22Rv1 (cell line): ENCODE data around the gene ZFPL1.

Experiments used
- H3K27ac ChIP-seq: fragments of 450-650 bp; 2 replicates; pipeline ENCODE4 v1.5.1; 2017
- ZFX ChIP-seq: fragments of 450-650 bp; IDR thresholded peaks from 2 replicates; pipeline ENCODE4 v1.6.1; 2017; ENCODE audit warnings: antibody characterized with exemption, borderline replicate concordance
- TF ChIP-seq, protein P1 (sequence below): fragments of 450-650 bp; IDR thresholded peaks from 2 replicates; pipeline ENCODE4 v1.5.1; 2017; ENCODE audit warnings: mild to moderate bottlenecking

The ZFPL1 gene

DNA sequence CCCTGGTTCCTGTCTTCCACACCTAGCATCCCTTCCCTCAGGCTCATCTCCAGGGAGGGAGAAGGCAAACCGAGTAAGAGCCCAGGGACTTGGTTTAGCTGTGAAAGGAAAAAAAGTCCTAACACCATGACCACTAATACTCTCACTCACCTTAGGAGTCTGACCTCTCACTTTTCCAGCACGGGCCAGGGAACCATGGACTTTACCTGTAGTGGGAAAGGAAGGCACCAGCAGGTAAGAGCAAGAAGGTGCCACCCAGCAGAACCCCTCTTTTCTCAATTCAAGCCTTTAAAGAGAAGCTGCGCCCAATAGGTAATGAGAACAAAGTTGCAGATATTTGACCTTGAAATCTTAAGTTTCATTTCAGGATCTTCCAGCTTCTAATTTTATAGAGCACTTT, 36.8 kb downstream of the ZFPL1 start:
- peak overlapping the region; percentile 99 for H3K27ac ChIP-seq
- no peak for TF ChIP-seq ZFX
- TF ChIP-seq, protein P1, sequence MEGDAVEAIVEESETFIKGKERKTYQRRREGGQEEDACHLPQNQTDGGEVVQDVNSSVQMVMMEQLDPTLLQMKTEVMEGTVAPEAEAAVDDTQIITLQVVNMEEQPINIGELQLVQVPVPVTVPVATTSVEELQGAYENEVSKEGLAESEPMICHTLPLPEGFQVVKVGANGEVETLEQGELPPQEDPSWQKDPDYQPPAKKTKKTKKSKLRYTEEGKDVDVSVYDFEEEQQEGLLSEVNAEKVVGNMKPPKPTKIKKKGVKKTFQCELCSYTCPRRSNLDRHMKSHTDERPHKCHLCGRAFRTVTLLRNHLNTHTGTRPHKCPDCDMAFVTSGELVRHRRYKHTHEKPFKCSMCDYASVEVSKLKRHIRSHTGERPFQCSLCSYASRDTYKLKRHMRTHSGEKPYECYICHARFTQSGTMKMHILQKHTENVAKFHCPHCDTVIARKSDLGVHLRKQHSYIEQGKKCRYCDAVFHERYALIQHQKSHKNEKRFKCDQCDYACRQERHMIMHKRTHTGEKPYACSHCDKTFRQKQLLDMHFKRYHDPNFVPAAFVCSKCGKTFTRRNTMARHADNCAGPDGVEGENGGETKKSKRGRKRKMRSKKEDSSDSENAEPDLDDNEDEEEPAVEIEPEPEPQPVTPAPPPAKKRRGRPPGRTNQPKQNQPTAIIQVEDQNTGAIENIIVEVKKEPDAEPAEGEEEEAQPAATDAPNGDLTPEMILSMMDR = no peak

DNA sequence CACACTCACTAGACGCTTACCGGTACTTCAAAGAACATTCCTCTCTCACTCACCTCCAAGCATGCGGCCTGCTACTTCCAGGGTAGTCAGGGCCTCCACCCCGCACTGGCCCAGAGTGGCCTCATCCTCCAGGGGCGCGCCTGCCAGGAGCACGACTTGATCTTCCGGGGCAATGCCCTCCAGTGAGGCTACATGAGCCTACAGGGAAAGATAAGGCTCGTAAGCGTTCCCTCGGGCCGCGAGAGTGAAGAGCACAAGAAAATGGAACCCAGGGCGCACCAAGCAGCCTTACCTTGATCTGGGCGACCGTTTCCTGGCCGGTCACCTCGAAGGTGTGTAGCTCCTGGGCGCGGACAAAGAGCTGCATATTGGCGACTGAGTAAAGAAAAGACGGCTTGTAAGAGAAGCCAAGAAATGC, 37.4 kb downstream of the ZFPL1 start:
- TF ChIP-seq, protein P1 = no peak
- no peak for TF ChIP-seq ZFX
- peak overlapping the region; percentile 99 for H3K27ac ChIP-seq

DNA sequence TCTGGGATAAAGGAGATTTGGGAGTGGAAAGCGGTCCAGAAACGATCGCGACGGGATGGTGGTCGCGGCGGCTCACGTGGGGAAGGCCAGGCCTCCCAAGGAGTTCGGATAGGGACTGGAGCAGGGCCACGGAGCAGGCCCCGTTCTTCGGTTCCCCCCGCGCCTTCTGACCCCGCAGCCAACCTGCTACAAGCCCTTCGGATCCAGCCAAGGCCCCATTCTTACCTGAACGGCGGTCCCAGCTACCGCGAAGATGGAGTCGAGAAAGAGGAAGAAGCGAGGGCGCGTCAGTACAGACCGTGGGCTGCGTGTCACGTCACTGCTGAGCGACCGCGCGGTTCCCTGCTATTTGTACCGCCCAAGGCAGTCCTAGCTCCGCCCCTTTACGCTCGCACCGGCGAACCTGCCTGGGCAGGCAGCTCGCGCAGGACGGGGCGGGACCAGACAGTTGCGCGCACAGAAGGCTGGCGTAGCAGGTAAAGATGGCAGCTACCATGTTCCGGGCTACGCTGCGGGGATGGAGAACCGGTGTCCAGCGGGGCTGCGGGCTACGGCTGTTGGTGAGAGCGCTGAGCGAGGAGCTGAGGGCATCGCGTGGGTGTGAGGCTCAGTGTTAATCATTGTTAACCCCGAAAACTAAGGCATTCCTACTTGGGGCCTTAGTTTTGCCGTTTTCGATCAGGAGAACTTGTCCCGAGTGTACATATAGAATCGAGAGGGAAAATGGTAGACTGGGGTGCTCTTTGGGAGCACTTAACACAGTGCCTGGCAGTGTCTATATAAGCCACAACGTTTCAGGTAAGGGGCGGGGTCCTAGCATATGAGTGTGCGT, 38.1 kb downstream of the ZFPL1 start, which contains the start of the genes FAU and MRPL49:
FAU (minus strand) TSS at position 270 of the 832 bp plus-strand sequence. CDS start 321 bp downstream, outside the sequence.
MRPL49 (plus strand) TSS at position 457 of the 832 bp plus-strand sequence; CDS start at position 483, 26 bp downstream.
- peak within 1 kb of the TSS; percentile 99 for H3K27ac ChIP-seq
- TF ChIP-seq ZFX = no peak
- TF ChIP-seq, protein P1 = no peak

DNA sequence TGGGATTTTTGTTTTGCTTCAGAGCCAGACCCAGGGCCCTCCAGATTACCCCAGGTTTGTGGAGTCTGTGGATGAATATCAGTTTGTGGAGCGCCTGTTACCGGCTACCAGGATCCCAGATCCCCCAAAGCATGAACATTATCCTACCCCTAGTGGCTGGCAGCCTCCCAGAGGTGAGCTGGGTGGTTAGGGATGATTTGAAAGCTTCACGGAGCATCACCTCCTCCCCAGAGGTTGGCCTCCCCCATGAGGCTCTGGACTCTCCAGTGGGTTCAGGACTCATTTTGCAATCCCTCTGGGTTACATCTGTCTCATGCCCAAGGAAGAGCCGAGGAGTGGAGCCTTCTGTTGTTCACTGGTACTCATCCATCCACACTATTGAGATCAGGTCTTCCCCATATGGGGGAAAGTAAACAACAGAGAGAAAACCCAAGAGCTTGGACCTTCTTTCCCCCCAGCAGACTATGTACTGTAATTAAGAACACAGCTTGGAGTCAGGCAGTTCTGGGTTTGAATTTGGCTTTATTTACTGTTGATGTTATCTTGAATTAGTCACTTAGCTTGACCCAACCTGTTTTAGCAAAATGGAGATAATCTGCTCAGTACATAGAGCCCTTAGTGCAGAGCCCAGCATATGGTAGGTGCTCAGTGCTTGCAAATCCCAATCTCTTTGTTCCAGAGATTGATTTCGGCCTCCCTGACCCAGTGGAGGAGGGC, 40.6 kb downstream of the ZFPL1 start:
- TF ChIP-seq ZFX = no peak
- TF ChIP-seq, protein P1 = no peak
- H3K27ac ChIP-seq = 0 out of 2 replicates have a peak overlapping the region, but pooled peaks have one; percentile 20

DNA sequence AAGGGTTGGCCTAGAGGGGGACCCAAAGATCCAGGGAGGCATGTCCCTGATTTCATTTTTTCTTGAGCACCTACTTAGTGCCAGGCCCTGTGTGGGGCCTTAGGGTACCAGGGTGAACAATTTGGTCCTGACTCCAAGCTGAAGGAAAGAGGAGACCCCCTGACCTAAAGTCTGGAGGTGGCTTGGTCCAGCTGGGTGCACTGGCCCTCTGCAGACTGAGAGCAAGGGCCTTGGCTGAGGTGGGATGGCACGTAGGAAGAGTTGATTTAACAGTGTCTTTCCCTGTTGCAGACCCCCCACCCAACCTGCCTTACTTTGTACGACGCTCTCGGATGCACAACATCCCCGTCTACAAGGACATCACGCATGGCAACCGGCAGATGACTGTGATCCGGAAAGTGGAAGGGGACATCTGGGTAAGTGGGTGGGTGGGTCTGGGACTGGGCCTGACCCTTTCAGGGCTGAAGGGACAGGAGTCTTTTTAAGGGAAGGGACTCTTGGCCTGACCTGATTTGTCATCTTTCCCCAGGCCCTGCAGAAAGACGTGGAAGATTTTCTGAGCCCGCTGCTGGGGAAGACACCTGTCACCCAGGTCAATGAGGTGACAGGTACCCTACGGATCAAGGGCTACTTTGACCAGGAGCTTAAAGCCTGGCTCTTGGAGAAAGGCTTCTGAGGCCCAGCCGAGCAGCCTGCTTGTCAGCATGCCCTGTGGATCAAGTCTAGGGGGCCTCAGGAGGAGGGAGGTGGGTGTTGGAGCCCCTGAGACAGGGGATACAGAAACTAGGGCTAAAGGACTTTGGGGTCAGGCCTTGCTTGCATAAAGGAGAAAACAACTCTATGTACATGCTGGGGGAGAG, 41.4 kb downstream of the ZFPL1 start:
- H3K27ac ChIP-seq = peak overlapping the region; percentile 37; the same call in 1 of the 2 replicates
- TF ChIP-seq, protein P1 = no peak
- TF ChIP-seq ZFX = no peak

DNA sequence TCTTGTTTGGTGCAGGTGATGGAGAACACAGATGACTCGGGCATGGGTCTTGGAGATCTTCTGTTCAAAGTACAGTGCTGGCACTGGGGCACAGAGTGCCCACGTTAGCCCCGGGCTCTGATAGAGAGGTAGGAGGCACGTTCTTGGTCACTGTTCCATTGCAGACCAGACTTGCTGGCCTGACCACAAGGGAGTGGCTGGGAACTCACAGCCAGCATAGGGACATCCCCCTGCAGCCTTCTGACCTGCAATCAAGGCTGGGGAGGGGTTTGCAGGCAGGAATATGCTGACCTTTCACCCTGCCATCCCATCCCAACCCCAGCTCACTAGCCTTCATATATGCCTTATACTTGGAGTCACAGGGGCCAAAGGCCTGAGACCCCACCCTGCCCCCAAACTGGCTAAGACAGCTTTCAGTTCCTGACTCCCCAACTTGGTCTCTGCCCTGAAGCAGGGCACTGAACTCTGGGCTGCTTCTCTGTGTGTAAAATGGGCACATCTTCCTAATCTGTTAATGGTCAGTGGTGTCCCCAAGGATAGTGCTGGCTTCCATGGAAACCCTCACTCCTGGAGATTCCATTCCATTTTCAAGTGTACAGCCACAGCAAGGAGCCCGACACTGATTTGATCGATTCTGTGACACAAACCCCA, 42.7 kb downstream of the ZFPL1 start:
- no peak for TF ChIP-seq ZFX
- TF ChIP-seq, protein P1 = no peak
- peak overlapping the region; percentile 37 for H3K27ac ChIP-seq
